Left renal cortex interstitium (tissue), 4 donors: ENCODE results near the gene NCBP3. TPM values are rescaled to one million over a fixed set of nuclear protein-coding genes. Genes with fewer than 3 reads are reported as not detected.
"Not testable (repeated sequence)": the region's sequence is repeated elsewhere in the genome, so short reads cannot be mapped to it uniquely, and the experiment has no call there.

Experiments
- DNase-seq, 4 donors: peaks; one replicate each; pipeline ENCODE4 v3.0.0-alpha.2; 2013; ENCODE audit warnings: low read depth in 4 of 4, low spot score in 2 of 4, missing footprints in 1 of 4
- polyA plus RNA-seq, 4 donors: library from polyadenylated mRNA; unstranded; fragments of 120-200 nt; gene quantifications; one replicate each; pipeline ENCODE4 v1.2.1, GENCODE V29; 2013; ENCODE audit not compliant: insufficient read length in 4 of 4

The NCBP3 gene
- polyA plus RNA-seq, 4 donors = 61.1 to 134 (median 88.8) TPM

DNA sequence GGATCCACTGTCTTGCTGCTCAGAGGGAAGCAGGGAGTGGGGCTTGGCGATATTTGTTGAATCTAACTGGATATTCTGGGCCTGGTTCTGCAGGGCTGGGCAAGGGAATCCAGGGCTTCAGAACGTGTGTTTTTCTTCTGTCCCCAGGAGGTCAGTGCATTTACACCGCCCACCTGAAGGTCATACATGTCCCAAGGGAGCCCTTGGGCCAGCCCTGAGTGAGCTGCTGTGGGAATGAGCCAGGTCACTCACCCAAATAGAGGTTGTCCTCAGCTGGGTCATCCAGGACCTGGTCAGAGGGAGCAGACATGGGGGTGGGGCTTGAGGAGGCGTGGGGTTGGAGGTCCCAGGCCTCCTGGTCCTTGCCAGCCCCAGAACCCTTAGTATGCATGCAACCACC lies 36.2 kb upstream of the NCBP3 start:
- no peak for DNase-seq

GRCh38 chr17:3880983-3881382 lies 34.9 kb upstream of the NCBP3 start:
- DNase-seq = no peak

- no peak for DNase-seq
Observed at GRCh38 chr17:3879591-3880417, 33.8 kb upstream of the NCBP3 start.

GRCh38 chr17:3879186-3879585 lies 33.1 kb upstream of the NCBP3 start:
- no peak for DNase-seq

GRCh38 chr17:3877220-3877619 lies 31.2 kb upstream of the NCBP3 start:
- DNase-seq = no peak

GRCh38 chr17:3875317-3875716 lies 29.3 kb upstream of the NCBP3 start:
- DNase-seq = no peak

GRCh38 chr17:3873862-3874261 lies 27.8 kb upstream of the NCBP3 start:
- no peak for DNase-seq

DNA sequence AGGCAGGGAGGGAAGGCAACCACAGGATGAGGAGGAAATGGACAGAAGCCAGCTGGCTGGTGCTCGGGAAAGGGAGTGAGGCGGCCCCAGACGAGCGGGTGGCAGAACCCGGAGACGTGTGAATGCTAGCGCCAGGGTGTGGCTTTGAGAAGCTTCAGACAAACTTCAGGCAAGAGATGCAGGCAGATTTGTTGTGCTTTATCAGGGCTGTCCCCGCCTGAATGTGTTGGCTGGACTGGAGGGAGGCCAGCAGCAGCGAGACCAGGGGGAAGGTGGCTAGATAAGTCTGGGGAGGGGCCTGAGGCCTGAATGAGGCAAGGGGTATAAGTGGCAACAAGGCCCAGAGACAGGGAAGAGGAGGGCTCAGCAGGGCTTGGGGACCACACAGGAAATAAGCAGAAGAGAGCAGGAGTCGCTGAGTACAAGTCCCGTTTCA lies 24.8 kb upstream of the NCBP3 start:
- DNase-seq = no peak

DNA sequence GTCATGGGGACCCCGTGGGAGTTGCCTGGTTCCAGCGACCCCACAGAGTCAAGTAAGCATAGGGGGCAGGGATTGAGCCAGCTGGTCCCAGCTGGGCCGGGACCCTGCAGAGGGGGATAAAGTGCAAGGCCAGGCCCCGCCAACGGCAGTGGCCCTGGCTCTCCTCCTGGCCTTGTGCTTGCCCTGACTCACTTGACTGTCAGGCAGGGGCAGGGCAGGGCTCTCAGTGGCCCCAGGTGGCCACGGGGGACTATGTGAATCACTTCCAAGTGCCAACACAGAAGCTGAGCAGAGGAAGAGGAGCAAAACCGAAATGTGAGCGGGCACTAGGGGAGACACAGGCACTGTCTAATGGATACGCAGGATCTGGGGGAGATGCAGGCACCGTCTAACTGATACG lies 21.6 kb upstream of the NCBP3 start:
- no peak for DNase-seq

- no peak for DNase-seq
Observed at GRCh38 chr17:3867106-3867505, 21.1 kb upstream of the NCBP3 start.

- no peak for DNase-seq
Observed at GRCh38 chr17:3866276-3866675, 20.2 kb upstream of the NCBP3 start.

DNA sequence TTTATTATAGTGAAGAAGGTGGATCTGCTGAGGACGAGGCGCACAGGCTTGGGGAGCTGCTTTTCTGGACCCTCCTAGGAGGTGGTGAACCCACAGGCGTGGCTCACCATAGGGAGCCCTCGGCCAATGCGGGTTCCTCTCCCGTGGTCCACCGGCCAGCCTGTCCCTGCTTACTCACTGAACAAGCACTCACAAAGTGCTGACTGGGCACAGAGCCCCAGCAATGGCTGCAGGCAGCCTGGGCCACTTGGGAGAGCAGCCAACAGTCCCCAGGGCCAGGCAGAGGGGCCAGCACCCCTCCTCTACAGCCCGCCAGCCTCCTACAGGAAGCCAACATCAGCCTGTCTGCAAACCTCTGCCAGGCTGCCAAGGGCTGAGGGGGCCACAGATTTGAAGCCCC lies 19.1 kb upstream of the NCBP3 start:
- DNase-seq = no peak

DNA sequence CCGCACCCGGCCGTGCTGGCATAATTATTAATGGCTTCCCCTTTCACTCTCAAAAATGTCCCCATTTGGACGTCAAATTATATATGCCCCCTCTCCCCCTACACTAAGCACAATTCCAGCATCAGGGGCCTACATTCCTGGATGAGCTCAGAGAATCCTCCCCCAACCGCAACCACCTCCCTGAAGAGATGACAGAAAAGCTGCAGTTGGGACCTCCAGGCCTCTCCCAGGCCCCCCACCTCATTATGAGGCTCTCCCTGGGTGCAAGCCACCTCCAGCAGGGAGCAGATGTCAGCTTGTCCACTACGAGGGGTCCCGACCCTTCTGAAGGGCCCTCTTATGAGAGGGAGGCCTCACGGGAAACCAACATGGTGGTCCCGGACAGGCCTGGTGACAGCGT lies 18.5 kb upstream of the NCBP3 start:
- no peak for DNase-seq

DNA sequence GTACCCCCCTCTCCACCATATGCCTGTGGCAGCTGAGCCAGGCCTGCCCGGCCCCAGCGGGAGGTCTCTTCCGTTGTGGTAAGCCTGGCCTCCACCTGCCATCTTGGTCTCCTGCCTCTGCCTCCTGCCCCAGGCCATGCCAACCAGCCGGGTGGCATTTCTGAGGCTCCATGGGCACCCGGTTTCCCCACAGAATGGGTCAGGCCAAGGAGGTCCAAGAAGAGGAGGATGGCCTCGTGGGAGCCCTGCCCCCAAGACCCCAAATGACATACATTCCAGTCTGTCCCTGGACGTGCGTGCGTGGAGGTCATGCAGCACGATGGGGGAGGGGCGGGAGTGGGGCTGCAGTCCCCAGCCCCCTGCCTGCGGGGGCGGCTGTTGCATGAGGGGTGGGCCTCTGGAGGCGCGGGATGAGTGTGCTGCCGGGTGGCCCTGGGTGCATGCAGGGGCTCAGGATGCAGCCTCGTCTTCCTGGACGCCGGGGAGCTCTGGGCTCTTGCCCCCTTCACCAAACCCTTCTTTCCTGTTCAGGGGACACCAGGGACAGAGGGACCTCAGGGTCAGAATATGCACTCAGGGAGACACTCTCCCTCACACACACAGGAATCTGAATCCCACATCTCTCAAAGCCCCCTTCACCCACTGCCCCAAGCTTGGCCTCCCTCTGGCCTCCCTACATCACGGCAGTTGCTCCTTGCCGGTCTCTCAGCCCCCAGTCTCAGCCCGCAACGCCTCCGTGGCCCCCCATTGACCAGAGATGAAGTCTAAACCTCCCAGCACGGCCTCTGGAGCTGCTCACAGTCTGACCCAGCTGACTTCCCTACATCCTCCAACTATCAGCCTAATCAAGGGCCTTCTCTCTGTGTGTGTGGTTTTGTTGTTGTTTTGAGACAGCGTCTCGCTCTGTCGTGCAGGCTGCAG lies 16.0 kb upstream of the NCBP3 start:
- no peak for DNase-seq

GRCh38 chr17:3860939-3861700 lies 15.1 kb upstream of the NCBP3 start:
- no peak for DNase-seq

DNA sequence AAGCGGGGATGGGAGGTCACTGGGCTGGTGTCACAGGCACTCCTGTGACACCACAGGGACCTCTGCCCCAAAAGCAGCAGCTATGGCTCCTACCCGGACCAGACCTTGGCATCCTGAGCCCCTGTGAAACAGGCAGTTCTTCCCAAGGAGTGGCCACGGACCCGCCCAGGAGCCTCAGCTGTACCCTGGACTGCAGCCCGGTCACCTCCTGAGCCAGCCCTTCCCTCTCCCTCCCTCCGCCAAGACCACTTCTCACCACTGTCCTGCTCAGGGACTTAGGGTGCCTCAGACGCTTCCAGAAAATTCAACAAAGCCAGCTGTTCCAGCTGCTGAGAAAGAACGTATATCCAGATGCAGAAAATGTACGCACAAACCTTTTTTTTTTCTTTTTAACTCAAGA lies 13.9 kb upstream of the NCBP3 start:
- no peak for DNase-seq

- no peak for DNase-seq
Observed at GRCh38 chr17:3857261-3858105, 11.4 kb upstream of the NCBP3 start.

DNA sequence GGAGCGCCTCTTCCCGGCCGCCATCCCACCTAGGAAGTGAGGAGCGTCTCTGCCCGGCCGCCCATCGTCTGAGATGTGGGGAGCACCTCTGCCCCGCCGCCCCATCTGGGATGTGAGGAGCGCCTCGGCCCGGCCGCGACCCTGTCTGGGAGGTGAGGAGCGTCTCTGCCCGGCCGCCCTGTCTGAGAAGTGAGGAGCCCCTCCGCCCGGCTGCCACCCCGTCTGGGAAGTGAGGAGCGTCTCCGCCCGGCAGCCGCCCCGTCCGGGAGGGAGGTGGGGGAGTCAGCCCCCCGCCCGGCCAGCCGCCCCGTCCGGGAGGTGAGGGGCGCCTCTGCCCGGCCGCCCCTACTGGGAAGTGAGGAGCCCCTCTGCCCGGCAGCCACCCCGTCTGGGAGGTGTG lies 8.2 kb upstream of the NCBP3 start:
- not testable (repeated sequence) for DNase-seq

DNA sequence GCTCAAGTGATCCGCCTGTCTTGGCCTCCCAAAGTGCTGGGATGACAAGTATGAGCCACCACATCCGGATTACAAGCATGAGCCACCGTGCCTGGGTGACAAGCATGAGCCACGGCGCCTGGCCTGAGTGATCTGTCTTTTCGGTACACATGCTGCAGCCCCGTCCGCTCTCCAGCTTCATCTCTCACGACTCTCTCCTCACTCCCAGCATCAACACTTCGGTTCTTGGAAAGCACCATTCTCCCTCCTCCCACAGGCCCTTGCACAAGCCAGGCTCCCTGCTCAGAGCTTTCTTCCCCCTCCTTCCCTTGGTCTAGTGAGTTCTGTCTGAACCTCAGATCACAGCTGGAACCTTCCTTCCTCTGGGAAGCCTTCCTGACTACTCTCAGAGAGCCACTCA lies 6.5 kb upstream of the NCBP3 start:
- DNase-seq = no peak

DNA sequence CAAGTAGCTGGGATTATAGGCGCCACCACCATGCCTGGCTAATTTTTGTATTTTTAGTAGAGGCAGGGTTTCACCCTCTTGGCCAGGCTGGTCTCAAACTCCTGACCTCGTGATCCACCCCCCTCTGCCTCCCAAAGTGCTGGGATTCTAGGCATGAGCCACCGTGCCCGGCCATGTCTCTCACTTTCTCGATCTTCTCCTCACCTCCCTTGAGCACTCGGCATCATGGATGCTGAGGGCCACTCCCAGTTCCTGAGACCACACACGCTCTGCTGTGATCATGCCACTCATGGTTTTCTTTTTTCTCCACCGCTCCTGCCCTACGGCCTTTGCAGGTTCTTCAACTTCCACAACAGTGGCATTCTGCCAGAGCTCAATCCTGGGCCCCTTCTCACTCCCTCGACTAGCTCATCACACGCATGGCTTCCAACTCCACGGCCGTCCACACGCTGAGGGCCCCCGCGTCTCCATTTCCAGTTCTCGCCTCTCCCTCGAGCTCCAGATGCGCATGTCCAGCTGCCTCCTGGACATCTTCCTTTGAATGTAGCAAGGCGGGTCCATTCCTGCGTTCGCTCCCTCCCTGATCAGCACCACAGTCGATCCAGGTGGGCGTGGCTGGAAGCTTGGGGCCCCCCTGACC lies 5.5 kb upstream of the NCBP3 start:
- no peak for DNase-seq
